GM23248 (cell line): ENCODE measurements around the gene FEM1B. TPM values are rescaled to one million over a fixed set of nuclear protein-coding genes. Genes with fewer than 3 reads are reported as not detected.

Experiments
- DNase-seq: peaks from one replicate; pipeline ENCODE4 v3.0.0-alpha.2; 2015
- H2AFZ ChIP-seq: fragments of 200-600 bp; sonication (generic); 2 replicates; pipeline ENCODE4 v1.6.1; 2016; ENCODE audit warnings: antibody characterized with exemption
- H3F3A ChIP-seq: fragments of 200-600 bp; sonication (generic); 2 replicates; pipeline ENCODE4 v1.6.1; 2016; ENCODE audit warnings: mild to moderate bottlenecking, antibody characterized with exemption, mixed run types; ENCODE audit not compliant: insufficient read depth
- H3K27ac ChIP-seq: fragments of 200-600 bp; sonication (generic); 2 replicates; pipeline ENCODE4 v1.5.1; 2016; ENCODE audit warnings: mild to moderate bottlenecking
- H3K27me3 ChIP-seq: fragments of 200-600 bp; sonication (generic); replicated peaks from 2 replicates; pipeline ENCODE4 v1.6.1; 2016; ENCODE audit warnings: mild to moderate bottlenecking; ENCODE audit not compliant: insufficient read depth
- H3K36me3 ChIP-seq: fragments of 200-600 bp; sonication (generic); 2 replicates; pipeline ENCODE4 v1.6.1; 2016; ENCODE audit warnings: low read depth, mild to moderate bottlenecking
- H3K4me1 ChIP-seq: fragments of 200-600 bp; sonication (generic); 2 replicates; pipeline ENCODE4 v1.6.1; 2016; ENCODE audit warnings: mild to moderate bottlenecking; ENCODE audit not compliant: insufficient read depth
- H3K4me2 ChIP-seq: fragments of 200-600 bp; sonication (generic); one replicate; pipeline ENCODE4 v1.6.1; 2016; ENCODE audit warnings: mild to moderate bottlenecking; ENCODE audit not compliant: unreplicated experiment
- H3K4me3 ChIP-seq: fragments of 200-600 bp; sonication (generic); 2 replicates; pipeline ENCODE4 v1.5.1; 2016; ENCODE audit warnings: mild to moderate bottlenecking
- H3K79me2 ChIP-seq: fragments of 200-600 bp; sonication (generic); 2 replicates; pipeline ENCODE4 v1.6.1; 2016; ENCODE audit warnings: mild to moderate bottlenecking; ENCODE audit not compliant: insufficient read depth
- H3K9ac ChIP-seq: fragments of 200-600 bp; sonication (generic); 2 replicates; pipeline ENCODE4 v1.6.1; 2016; ENCODE audit warnings: mild to moderate bottlenecking
- H3K9me2 ChIP-seq: fragments of 200-600 bp; sonication (generic); 2 replicates; pipeline ENCODE4 v1.6.1; 2016; ENCODE audit warnings: mixed run types, mild to moderate bottlenecking, moderate library complexity; ENCODE audit not compliant: insufficient read depth
- H3K9me3 ChIP-seq: fragments of 200-600 bp; sonication (generic); one replicate; pipeline ENCODE4 v1.6.1; 2017; ENCODE audit warnings: low read depth
- H4K20me1 ChIP-seq: fragments of 200-600 bp; sonication (generic); 2 replicates; pipeline ENCODE4 v1.6.0; 2016; ENCODE audit not compliant: insufficient read depth
- EZH2 ChIP-seq: fragments of 200-600 bp; sonication (generic); IDR thresholded peaks from 2 replicates; pipeline ENCODE4 v1.6.1; 2018; ENCODE audit warnings: antibody characterized with exemption, mild to moderate bottlenecking; ENCODE audit not compliant: insufficient read depth, poor library complexity, severe bottlenecking
- EZH2phosphoT487 ChIP-seq: fragments of 200-600 bp; sonication (generic); IDR thresholded peaks from 2 replicates; pipeline ENCODE4 v1.6.1; 2018; ENCODE audit warnings: antibody characterized with exemption, moderate library complexity, mild to moderate bottlenecking, low read depth; ENCODE audit not compliant: insufficient read depth
- whole genome bisulfite sequencing, 2 experiments: methylation state at CpG; one replicate each; pipeline ENCODE4 v1.1.6; 2015 to 2017; ENCODE audit warnings: low lambda C conversion rate in 2 of 2, low coverage in 1 of 2; ENCODE audit errors: missing lambda C conversion rate in 2 of 2; 5-methylcytosine and 5-hydroxymethylcytosine counted together
- in situ Hi-C: fragments of 300-500 bp; cut with MboI; formaldehyde crosslinking; loops from 2 replicates; pipeline ENCODE4 v1.15.0; 2020
- polyA plus RNA-seq: library from polyadenylated mRNA; unstranded; fragments of >200 nt; fragmentation: Nextera tagmentation; extraction: Ambion mirVana; gene quantifications from 2 replicates; pipeline ENCODE4 v1.2.1, GENCODE V29; 2016
- total RNA-seq: library from RNA; depleted of rRNA; stranded (reverse); fragments of >200 nt; shearing (Covaris generic); gene quantifications from 2 replicates; pipeline ENCODE4 v1.2.3, GENCODE V29; 2014

FEM1B gene
- total and polyA plus RNA-seq, 2 experiments from 2014 or later = 15.7 to 36.2 TPM

DNA sequence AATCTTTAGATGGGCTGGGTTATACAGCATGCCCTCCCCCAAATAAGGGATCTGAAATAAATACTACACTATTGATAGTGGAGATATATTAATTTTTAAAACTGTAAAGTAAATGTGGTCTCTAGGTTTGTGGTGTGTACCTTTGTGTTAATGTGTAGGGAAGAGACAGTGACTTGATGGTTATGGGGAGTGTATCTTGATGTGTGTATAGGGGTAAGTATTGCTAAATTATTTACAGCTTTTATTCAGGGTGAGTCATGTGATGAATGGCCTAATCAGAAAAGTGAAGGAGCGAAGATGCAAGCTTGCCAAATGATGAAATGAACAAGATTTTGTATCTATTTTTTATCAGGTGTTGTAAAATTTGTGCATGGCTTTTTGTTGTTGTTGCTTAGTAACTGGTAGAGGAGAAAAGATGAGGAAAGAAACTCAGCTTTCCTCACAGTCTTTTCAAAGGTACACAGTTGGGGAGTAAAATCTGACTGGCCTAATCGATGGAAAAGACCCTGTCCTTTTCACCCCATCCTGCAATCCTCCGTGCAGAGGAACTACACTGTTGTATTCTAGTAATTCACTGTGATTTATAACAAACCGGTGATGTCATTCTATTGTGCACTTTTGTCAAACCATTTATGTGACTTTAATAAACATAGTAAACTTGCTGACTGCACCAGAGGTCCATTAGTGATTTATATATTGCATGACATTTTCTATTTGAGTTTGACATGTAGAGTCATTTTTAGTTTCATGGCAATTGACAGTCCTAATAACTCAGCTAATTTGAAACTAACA lies 17.7 kb downstream of the FEM1B start:
- Histone ChIP-seq H3K9me2 (no peaks in the 10 kb centered on the region), H3K79me2 (peaks cover 88% of the 10 kb centered on the region), H3K9ac (peak overlapping the region; percentile 4; the same call in 1 of the 2 replicates), H3F3A (peaks cover 97% of the 10 kb centered on the region), H3K4me2 (no peak overlapping the region), H3K4me1 (peaks cover 27% of the 10 kb centered on the region), H3K27me3 (no peaks in the 10 kb centered on the region), H3K36me3 (peaks cover 65% of the 10 kb centered on the region), H2AFZ (no peak overlapping the region), H3K4me3 (no peak overlapping the region), H3K9me3 (no peaks in the 10 kb centered on the region), H4K20me1 (no peaks in the 10 kb centered on the region), H3K27ac (peak overlapping the region; percentile 53)
- TF ChIP-seq EZH2 (no peak), EZH2phosphoT487 (no peak)
- DNase-seq = peak; percentile 42
- in situ Hi-C loops = no loop called here
- WGBS, 2 experiments = 69 to 70% methylated on average over 4 of the region's 4 CpGs

DNA sequence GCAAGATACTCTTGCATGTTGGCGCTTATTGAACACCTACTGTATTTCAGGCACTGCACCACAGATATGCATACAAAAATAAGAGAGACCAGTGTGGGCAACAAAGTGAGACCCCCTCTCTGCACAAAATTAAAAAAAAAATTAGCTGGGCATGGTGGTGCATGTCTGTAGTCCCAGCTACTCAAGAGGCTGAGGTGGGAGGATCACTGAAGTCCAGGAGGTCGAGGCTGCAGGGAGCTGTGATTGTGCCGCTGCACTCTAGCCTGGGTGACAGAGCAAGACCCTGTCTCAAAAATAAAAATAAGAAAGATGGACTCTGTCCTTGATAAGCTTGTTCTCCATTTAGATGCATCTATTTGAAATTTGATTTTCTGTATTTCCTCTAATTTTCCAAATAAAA lies 20.8 kb downstream of the FEM1B start:
- TF ChIP-seq EZH2phosphoT487 = no peak
- no peaks in the 10 kb centered on the region for H4K20me1 ChIP-seq
- 96 to 97% methylated on average over 3 of the region's 3 CpGs for WGBS, 2 experiments
- H2AFZ ChIP-seq = no peak overlapping the region
- no peaks in the 10 kb centered on the region for H3K27me3 ChIP-seq
- in situ Hi-C loops = no loop called here
- H3K4me3 ChIP-seq = peak overlapping the region; percentile 63
- peaks cover 43% of the 10 kb centered on the region for H3K36me3 ChIP-seq
- H3K4me2 ChIP-seq = peak overlapping the region; percentile 70
- H3K79me2 ChIP-seq = peaks cover 57% of the 10 kb centered on the region
- peaks cover 20% of the 10 kb centered on the region for H3K4me1 ChIP-seq
- peak overlapping the region; percentile 63 for H3K9ac ChIP-seq
- peak overlapping the region; percentile 71 for H3K27ac ChIP-seq
- H3K9me3 ChIP-seq = no peaks in the 10 kb centered on the region
- no peaks in the 10 kb centered on the region for H3K9me2 ChIP-seq
- no peak for DNase-seq
- peaks cover 79% of the 10 kb centered on the region for H3F3A ChIP-seq

GRCh38 chr15:68298882-68299381 lies 21.4 kb downstream of the FEM1B start:
- Histone ChIP-seq H3K27ac (peak overlapping the region; percentile 71), H3K9me3 (no peaks in the 10 kb centered on the region), H3K4me3 (peak overlapping the region; percentile 63), H3K36me3 (peaks cover 38% of the 10 kb centered on the region), H3K79me2 (peaks cover 51% of the 10 kb centered on the region), H3F3A (peaks cover 75% of the 10 kb centered on the region), H3K4me1 (peaks cover 22% of the 10 kb centered on the region), H3K27me3 (no peaks in the 10 kb centered on the region), H2AFZ (peak overlapping the region; percentile 9; the same call in 1 of the 2 replicates), H4K20me1 (no peaks in the 10 kb centered on the region), H3K4me2 (peak overlapping the region; percentile 70), H3K9ac (peak overlapping the region; percentile 63), H3K9me2 (no peaks in the 10 kb centered on the region)
- in situ Hi-C loops = no loop called here
- WGBS, 2 experiments = 3 to 4% methylated on average over 6 of the region's 6 CpGs
- TF ChIP-seq EZH2phosphoT487 (no peak), EZH2 (no peak)
- peak; percentile 74 for DNase-seq

- Histone ChIP-seq H2AFZ (peak overlapping the region; percentile 9; the same call in 1 of the 2 replicates), H3F3A (peaks cover 73% of the 10 kb centered on the region), H3K4me3 (peak overlapping the region; percentile 63), H3K79me2 (peaks cover 46% of the 10 kb centered on the region), H3K4me2 (peak overlapping the region; percentile 70), H4K20me1 (no peaks in the 10 kb centered on the region), H3K27me3 (no peaks in the 10 kb centered on the region), H3K9me3 (no peaks in the 10 kb centered on the region), H3K27ac (peak overlapping the region; percentile 71), H3K4me1 (peaks cover 27% of the 10 kb centered on the region), H3K36me3 (peaks cover 43% of the 10 kb centered on the region), H3K9ac (peak overlapping the region; percentile 63), H3K9me2 (no peaks in the 10 kb centered on the region)
- TF ChIP-seq EZH2phosphoT487 (no peak), EZH2 (no peak)
- DNase-seq = peak; percentile 86
- 20 to 23% methylated on average over 5 of the region's 5 CpGs for WGBS, 2 experiments
- in situ Hi-C loops = no loop called here
These were observed 21.9 kb downstream of the FEM1B start for GRCh38 chr15:68299436-68299835.
